Left lung (tissue), 10 donors: ENCODE results near the gene PCGF3. TPM values are rescaled to one million over a fixed set of nuclear protein-coding genes. Genes with fewer than 3 reads are reported as not detected.

ENCODE experiments used
- ATAC-seq: fragments of 200-7000 bp; cut with Tn5 transposase; one replicate; pipeline ENCODE4 v1.9.1; 2020; ENCODE audit warnings: moderate library complexity
- DNase-seq, 4 donors: peaks; one replicate each; pipeline ENCODE4 v3.0.0-alpha.2; 2013 to 2020
- H3K27ac ChIP-seq, 2 donors: fragments of 200-600 bp; sonication (generic) in 1 of 2; one replicate each; pipeline versions ENCODE4 v1.5.0 to v1.8.0; 2020 to 2021
- H3K27me3 ChIP-seq, 2 donors: fragments of 200-600 bp; sonication (generic) in 1 of 2; one replicate each; pipeline versions ENCODE4 v1.5.0 to v1.8.0; 2020 to 2021
- H3K36me3 ChIP-seq, 2 donors: fragments of 200-600 bp; sonication (generic) in 1 of 2; one replicate each; pipeline versions ENCODE4 v1.5.0 to v1.8.0; 2020 to 2021
- H3K4me1 ChIP-seq, 2 donors: fragments of 200-600 bp; one replicate each; pipeline ENCODE4 v1.8.0; 2021
- H3K4me3 ChIP-seq, 2 donors: fragments of 200-600 bp; sonication (generic) in 1 of 2; one replicate each; pipeline versions ENCODE4 v1.5.0 to v1.8.0; 2020 to 2021; ENCODE audit warnings: mild to moderate bottlenecking in 1 of 2
- H3K9me3 ChIP-seq, 2 donors: fragments of 200-600 bp; sonication (generic) in 1 of 2; one replicate each; pipeline versions ENCODE4 v1.5.0 to v1.8.0; 2020 to 2021
- intact Hi-C, 2 donors: fragments of 100-400 bp; cut with DNase I; formaldehyde crosslinking; loops; one replicate each; pipeline versions ENCODE4 v1.11.2 to v1.14.2; 2022
- polyA plus RNA-seq, 6 donors: library from polyadenylated mRNA; unstranded; fragments of 120-200 nt; gene quantifications; one replicate each; pipeline ENCODE4 v1.2.1, GENCODE V29; 2013; ENCODE audit not compliant: insufficient read length in 6 of 6
- total RNA-seq, 2 donors: library from RNA; stranded (reverse); fragmentation: NEBNext Ultra II Directional; extraction: Animal tissue kit (Norgen Biotek cat#: 25700); gene quantifications; one replicate each; pipeline ENCODE4 v1.2.1, GENCODE V29; 2021
- TF ChIP-seq, protein P1 (sequence below), 2 donors: fragments of 200-600 bp; sonication (generic) in 1 of 2; IDR thresholded peaks; one replicate each; pipeline versions ENCODE4 v1.5.0 to v1.8.0; 2021; ENCODE audit warnings: antibody characterized with exemption in 2 of 2
- donor health status: DM: no; HTN: yes; CAD: no.
- donor health status: DM: no; HTN: no; CAD: no.

PCGF3 gene
- total and polyA plus RNA-seq, 8 donors = 43.7 to 110 (median 88.7) TPM

DNA sequence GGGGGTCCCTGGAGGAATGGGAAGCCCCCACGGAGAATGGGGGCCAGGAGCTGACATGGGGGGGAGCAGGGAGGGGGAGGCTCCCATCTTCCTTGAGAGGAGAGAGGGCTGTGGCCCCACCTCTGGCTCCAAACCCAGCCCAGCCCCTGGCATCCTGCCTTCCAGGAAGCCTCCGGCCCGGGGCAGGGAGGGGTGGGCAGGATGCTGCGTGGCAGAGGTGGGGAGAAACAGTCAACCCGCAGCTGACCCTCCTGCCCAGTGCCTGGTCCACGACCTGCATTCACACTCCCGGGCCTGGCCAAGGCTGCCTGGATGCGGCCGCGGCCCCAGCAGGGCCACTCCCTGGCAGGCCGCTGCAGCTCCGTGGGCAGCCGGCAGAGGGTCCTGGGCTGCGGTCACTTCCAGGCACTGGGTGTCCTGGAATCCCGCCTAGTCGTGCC, 81.2 kb downstream of the PCGF3 start:
- Histone ChIP-seq H3K4me3 (peak overlapping the region; percentile 11 to 28), H3K36me3 (no peaks in the 10 kb centered on the region), H3K27ac (peak overlapping the region; percentile 33 to 65), H3K4me1 (peaks cover 13 to 41% of the 10 kb centered on the region in 2 donors), H3K27me3 (peaks cover 32 to 79% of the 10 kb centered on the region in 2 donors), H3K9me3 (no peaks in the 10 kb centered on the region)
- ATAC-seq (peak; percentile 10), DNase-seq (peak in 1 of 4 donors; percentile 78)
- intact Hi-C loops = no loop called here
- TF ChIP-seq, protein P1, sequence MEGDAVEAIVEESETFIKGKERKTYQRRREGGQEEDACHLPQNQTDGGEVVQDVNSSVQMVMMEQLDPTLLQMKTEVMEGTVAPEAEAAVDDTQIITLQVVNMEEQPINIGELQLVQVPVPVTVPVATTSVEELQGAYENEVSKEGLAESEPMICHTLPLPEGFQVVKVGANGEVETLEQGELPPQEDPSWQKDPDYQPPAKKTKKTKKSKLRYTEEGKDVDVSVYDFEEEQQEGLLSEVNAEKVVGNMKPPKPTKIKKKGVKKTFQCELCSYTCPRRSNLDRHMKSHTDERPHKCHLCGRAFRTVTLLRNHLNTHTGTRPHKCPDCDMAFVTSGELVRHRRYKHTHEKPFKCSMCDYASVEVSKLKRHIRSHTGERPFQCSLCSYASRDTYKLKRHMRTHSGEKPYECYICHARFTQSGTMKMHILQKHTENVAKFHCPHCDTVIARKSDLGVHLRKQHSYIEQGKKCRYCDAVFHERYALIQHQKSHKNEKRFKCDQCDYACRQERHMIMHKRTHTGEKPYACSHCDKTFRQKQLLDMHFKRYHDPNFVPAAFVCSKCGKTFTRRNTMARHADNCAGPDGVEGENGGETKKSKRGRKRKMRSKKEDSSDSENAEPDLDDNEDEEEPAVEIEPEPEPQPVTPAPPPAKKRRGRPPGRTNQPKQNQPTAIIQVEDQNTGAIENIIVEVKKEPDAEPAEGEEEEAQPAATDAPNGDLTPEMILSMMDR (IDR thresholded peaks at IDR 0.05) = peak in 1 of 2 donors; percentile 30

DNA sequence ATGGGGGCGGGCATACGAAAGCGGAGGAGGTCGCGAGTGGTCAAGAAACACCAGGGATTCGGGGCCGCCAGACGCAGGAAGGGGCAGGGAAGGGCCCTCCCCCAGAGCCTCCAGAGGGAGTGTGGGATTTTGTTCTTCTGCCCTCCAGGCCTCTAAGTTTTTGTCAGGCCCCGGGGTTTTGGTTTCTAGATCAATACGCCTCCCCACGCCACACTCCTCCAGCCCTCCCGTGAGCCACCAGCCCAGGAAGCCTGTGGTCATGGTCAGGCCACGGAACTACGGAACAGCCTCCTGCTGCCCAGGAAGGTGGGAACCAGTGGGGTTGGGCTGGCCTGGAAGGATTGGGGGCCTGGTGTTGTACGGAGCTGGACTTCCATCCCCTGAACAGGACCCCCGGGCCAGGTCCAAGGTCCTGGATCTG, 81.9 kb downstream of the PCGF3 start:
- TF ChIP-seq, protein P1 (IDR thresholded peaks at IDR 0.05) = no peak
- Histone ChIP-seq H3K4me1 (peaks cover 16 to 37% of the 10 kb centered on the region in 2 donors), H3K27me3 (peaks cover 32 to 85% of the 10 kb centered on the region in 2 donors), H3K27ac (peak overlapping the region in 1 of 2 donors; percentile 65), H3K4me3 (no peak overlapping the region), H3K9me3 (no peaks in the 10 kb centered on the region), H3K36me3 (no peaks in the 10 kb centered on the region)
- DNase-seq (no peak), ATAC-seq (no peak)
- intact Hi-C loops = no loop called here

DNA sequence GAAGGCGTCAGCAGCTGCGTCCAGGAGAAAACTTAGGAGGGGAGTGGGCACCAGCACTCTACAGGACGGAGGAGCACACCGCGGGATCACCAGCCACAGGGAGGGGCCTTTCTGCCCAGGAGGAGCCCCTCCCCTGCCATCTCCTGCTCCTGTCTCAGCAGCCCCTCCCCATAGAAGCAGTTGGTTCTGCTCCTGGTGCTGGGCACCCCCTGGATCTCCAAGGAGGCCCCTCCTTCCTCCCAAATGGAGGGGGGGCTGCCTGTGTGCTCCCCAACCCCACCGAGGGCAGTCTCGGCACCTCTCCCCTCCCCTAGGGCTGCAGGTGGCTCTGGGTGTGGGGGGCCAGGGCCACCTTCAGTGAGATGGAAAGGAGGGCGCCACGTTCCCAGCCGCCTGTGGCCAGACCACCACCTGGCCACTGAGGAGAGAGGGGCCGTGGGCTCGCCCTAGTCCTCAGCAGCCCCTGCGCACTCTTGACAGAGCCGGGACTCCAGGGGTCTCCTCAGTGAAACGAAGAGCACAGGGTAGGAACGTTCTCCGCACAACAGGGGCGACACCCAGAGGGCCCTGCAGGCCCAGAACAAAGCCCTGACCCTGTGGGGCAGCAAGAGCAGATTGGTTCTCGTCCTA, 82.5 kb downstream of the PCGF3 start:
- Histone ChIP-seq H3K27ac (no peak overlapping the region), H3K27me3 (peaks cover 37 to 91% of the 10 kb centered on the region in 2 donors), H3K4me3 (no peak overlapping the region), H3K36me3 (no peaks in the 10 kb centered on the region), H3K4me1 (peaks cover 14 to 32% of the 10 kb centered on the region in 2 donors), H3K9me3 (no peaks in the 10 kb centered on the region)
- DNase-seq = no peak
- intact Hi-C loops = no loop called here
- TF ChIP-seq, protein P1 (IDR thresholded peaks at IDR 0.05) = no peak
- no peak for ATAC-seq

DNA sequence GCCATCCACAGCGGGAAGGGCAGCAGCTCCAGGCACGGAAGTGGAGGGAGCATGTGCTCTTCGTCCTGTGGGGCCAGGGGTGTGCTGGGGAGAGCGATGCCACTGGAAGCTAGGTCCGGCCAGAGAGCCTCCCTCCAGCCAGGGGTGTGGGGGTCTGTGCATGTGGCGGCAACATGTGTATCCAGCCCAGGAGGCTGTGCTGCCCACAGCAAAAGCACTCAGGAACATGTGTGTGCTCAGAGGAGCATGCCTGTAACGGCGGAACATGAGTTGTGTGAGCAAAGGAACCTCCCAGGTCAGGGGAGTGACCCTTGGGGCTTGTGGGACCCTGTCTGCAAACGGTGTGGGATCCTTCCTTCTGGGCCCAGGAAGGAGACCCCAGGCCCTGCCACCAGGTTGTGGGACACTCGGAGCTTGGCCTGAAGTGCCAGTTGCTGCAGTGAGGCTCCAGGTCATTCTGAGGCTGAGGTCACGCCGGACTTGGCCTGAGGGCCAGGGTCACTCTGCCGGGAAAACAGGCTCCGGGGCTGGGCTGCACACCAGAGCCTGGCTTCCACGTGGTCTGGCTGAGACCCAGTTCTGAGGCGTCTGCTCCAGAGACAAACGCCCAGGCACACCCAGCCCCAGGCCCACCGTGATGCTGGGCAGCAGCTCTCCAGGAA, 83.1 kb downstream of the PCGF3 start:
- H3K27ac ChIP-seq = no peak overlapping the region
- H3K9me3 ChIP-seq = no peaks in the 10 kb centered on the region
- intact Hi-C loops = no loop called here
- H3K36me3 ChIP-seq = no peaks in the 10 kb centered on the region
- H3K27me3 ChIP-seq = peaks cover 43 to 97% of the 10 kb centered on the region in 2 donors
- ATAC-seq (no peak), DNase-seq (no peak)
- H3K4me3 ChIP-seq = no peak overlapping the region
- TF ChIP-seq, protein P1 (IDR thresholded peaks at IDR 0.05) = no peak
- peaks cover 14 to 29% of the 10 kb centered on the region in 2 donors for H3K4me1 ChIP-seq
